T-helper 2 cell treated with Interferon-gamma antibody and Interleukin-4, amounts not matched to agents 5 μg/mL and 100 μg/mL, for 36 hours (primary cell): ENCODE measurements around the gene RASA2.
"Not testable (repeated sequence)": the region's sequence is repeated elsewhere in the genome, so short reads cannot be mapped to it uniquely, and the experiment has no call there.

Source experiments
- DNase-seq: peaks from one replicate; pipeline ENCODE4 v3.0.0; 2021; ENCODE audit warnings: low spot score
- H3K27ac Mint-ChIP-seq: one replicate; pipeline ENCODE4 v1.8.0; 2021; ENCODE audit warnings: mild to moderate bottlenecking, mixed read lengths
- H3K27me3 Mint-ChIP-seq: one replicate; pipeline ENCODE4 v1.8.0; 2021; ENCODE audit warnings: low read depth, mixed read lengths
- H3K36me3 Mint-ChIP-seq: one replicate; pipeline ENCODE4 v1.8.0; 2021; ENCODE audit warnings: low read depth, mixed read lengths
- H3K4me1 Mint-ChIP-seq: one replicate; pipeline ENCODE4 v1.8.0; 2021; ENCODE audit warnings: low read depth, mixed read lengths
- H3K4me3 Mint-ChIP-seq: one replicate; pipeline ENCODE4 v1.8.0; 2022; ENCODE audit warnings: mild to moderate bottlenecking, moderate library complexity, mixed read lengths
- H3K9me3 Mint-ChIP-seq: one replicate; pipeline ENCODE4 v1.8.0; 2021; ENCODE audit warnings: mixed read lengths

Gene RASA2

GRCh38 chr3:141497589-141497988, 10.8 kb downstream of the RASA2 start:
- peaks cover 54% of the 10 kb centered on the region for H3K4me1 Mint-ChIP-seq
- DNase-seq, H3K4me3 Mint-ChIP-seq, H3K27me3 Mint-ChIP-seq, H3K27ac Mint-ChIP-seq: not testable (repeated sequence)
- peaks cover 31% of the 10 kb centered on the region for H3K9me3 Mint-ChIP-seq
- H3K36me3 Mint-ChIP-seq = peaks cover 58% of the 10 kb centered on the region

DNA sequence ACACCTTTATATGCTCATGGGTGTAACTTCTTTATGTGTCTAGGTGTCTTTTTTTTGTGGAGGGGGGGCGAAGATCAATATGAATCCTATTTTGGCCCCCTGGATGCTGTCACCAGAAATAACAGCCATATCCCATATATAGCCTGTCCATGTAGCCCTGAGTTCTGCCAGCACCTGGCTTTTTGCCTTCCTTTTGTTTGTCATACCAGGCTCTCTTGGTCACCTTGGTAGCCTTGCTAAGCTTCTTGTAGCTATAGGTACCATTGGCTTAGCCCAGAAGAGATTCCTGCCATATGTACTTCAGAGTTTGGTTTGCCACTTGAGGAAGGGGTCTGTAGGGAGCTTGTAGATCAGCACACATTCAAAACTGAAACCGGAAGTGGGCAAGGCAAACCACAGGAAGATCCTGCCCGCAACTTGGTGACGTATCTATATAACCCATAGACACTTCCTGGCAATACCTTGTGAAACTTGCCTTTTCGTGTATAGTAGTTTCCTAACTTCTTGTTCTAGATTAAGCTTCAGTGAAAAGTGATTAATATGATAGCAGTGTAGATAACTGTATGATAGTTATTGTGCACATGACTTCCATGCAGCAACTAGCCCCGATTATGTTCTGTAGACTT, 11.9 kb downstream of the RASA2 start:
- Mint-ChIP-seq H3K36me3 (peaks cover 52% of the 10 kb centered on the region), H3K4me1 (peaks cover 46% of the 10 kb centered on the region)
- peak; percentile 92 for DNase-seq

GRCh38 chr3:141499284-141499683, 12.5 kb downstream of the RASA2 start:
- DNase-seq = no peak
- Mint-ChIP-seq H3K27ac (peak overlapping the region; percentile 93), H3K4me1 (peaks cover 43% of the 10 kb centered on the region), H3K4me3 (peak overlapping the region; percentile 75), H3K36me3 (peaks cover 48% of the 10 kb centered on the region), H3K27me3 (no peaks in the 10 kb centered on the region), H3K9me3 (peaks cover 31% of the 10 kb centered on the region)

More for the DNA sequence above, 11.9 kb downstream of the RASA2 start:
- H3K27me3 Mint-ChIP-seq = no peaks in the 10 kb centered on the region
- H3K9me3 Mint-ChIP-seq = peaks cover 31% of the 10 kb centered on the region
- H3K27ac Mint-ChIP-seq = peak overlapping the region; percentile 93
- peak overlapping the region; percentile 75 for H3K4me3 Mint-ChIP-seq

- no peaks in the 10 kb centered on the region for H3K27me3 Mint-ChIP-seq
- peaks cover 27% of the 10 kb centered on the region for H3K9me3 Mint-ChIP-seq
- H3K36me3 Mint-ChIP-seq = peaks cover 43% of the 10 kb centered on the region
- H3K27ac Mint-ChIP-seq = peak overlapping the region; percentile 93
- no peak for DNase-seq
- H3K4me3 Mint-ChIP-seq = peak overlapping the region; percentile 75
- H3K4me1 Mint-ChIP-seq = peaks cover 39% of the 10 kb centered on the region
Measured at GRCh38 chr3:141499965-141500364, 13.1 kb downstream of the RASA2 start.

DNA sequence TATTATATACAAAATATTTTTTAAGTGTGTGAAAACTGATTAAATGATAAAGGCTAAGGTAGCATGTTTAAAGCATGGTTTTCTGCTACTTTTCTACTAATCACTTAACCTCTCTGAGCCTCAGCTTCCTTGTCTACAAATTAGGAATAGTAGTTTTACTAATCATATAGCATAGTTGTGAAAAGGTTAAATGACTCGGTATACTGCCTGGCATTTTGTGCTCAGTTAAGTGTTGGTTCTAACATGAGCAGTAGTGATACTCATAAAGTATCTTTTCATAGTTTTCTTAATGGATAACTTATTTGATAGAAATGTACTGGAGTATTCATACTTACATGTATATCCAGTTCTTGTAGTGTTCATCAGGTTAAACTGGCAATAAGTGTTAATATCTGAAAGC, 13.6 kb downstream of the RASA2 start:
- no peak for DNase-seq
- Mint-ChIP-seq H3K4me3 (no peak overlapping the region), H3K27ac (no peak overlapping the region), H3K9me3 (peaks cover 23% of the 10 kb centered on the region), H3K4me1 (peaks cover 38% of the 10 kb centered on the region), H3K27me3 (no peaks in the 10 kb centered on the region), H3K36me3 (peaks cover 39% of the 10 kb centered on the region)

GRCh38 chr3:141505166-141505565, 18.3 kb downstream of the RASA2 start:
- H3K27ac Mint-ChIP-seq = no peak overlapping the region
- peaks cover 29% of the 10 kb centered on the region for H3K36me3 Mint-ChIP-seq
- no peak for DNase-seq
- H3K9me3 Mint-ChIP-seq = peaks cover under 1% of the 10 kb centered on the region
- H3K4me3 Mint-ChIP-seq = no peak overlapping the region
- peaks cover 18% of the 10 kb centered on the region for H3K4me1 Mint-ChIP-seq
- no peaks in the 10 kb centered on the region for H3K27me3 Mint-ChIP-seq

GRCh38 chr3:141506071-141506470, 19.2 kb downstream of the RASA2 start:
- Mint-ChIP-seq H3K36me3 (peaks cover 37% of the 10 kb centered on the region), H3K27ac (no peak overlapping the region), H3K27me3 (no peaks in the 10 kb centered on the region), H3K9me3 (peaks cover 7% of the 10 kb centered on the region), H3K4me1 (peaks cover 20% of the 10 kb centered on the region), H3K4me3 (no peak overlapping the region)
- DNase-seq = no peak

- Mint-ChIP-seq H3K4me1 (peaks cover 23% of the 10 kb centered on the region), H3K4me3 (no peak overlapping the region), H3K27ac (peak overlapping the region; percentile 28), H3K36me3 (peaks cover 43% of the 10 kb centered on the region), H3K27me3 (no peaks in the 10 kb centered on the region), H3K9me3 (peaks cover 7% of the 10 kb centered on the region)
- DNase-seq = no peak
Measured at GRCh38 chr3:141507392-141508066, 20.7 kb downstream of the RASA2 start.

- no peaks in the 10 kb centered on the region for H3K27me3 Mint-ChIP-seq
- DNase-seq = no peak
- peaks cover 49% of the 10 kb centered on the region for H3K36me3 Mint-ChIP-seq
- peaks cover 23% of the 10 kb centered on the region for H3K4me1 Mint-ChIP-seq
- H3K9me3 Mint-ChIP-seq = peaks cover 7% of the 10 kb centered on the region
- no peak overlapping the region for H3K27ac Mint-ChIP-seq
- H3K4me3 Mint-ChIP-seq = no peak overlapping the region
Measured at GRCh38 chr3:141508067-141508436, 21.2 kb downstream of the RASA2 start.

- no peaks in the 10 kb centered on the region for H3K27me3 Mint-ChIP-seq
- peaks cover 75% of the 10 kb centered on the region for H3K36me3 Mint-ChIP-seq
- no peak overlapping the region for H3K4me3 Mint-ChIP-seq
- H3K4me1 Mint-ChIP-seq = peaks cover 24% of the 10 kb centered on the region
- no peak overlapping the region for H3K27ac Mint-ChIP-seq
- no peak for DNase-seq
- peaks cover 19% of the 10 kb centered on the region for H3K9me3 Mint-ChIP-seq
Measured at GRCh38 chr3:141511361-141511760, 24.5 kb downstream of the RASA2 start.

GRCh38 chr3:141514382-141514781, 27.6 kb downstream of the RASA2 start:
- peaks cover 26% of the 10 kb centered on the region for H3K9me3 Mint-ChIP-seq
- H3K36me3 Mint-ChIP-seq = peaks cover 89% of the 10 kb centered on the region
- peaks cover 14% of the 10 kb centered on the region for H3K4me1 Mint-ChIP-seq
- no peak overlapping the region for H3K4me3 Mint-ChIP-seq
- H3K27ac Mint-ChIP-seq = no peak overlapping the region
- H3K27me3 Mint-ChIP-seq = no peaks in the 10 kb centered on the region
- no peak for DNase-seq

DNA sequence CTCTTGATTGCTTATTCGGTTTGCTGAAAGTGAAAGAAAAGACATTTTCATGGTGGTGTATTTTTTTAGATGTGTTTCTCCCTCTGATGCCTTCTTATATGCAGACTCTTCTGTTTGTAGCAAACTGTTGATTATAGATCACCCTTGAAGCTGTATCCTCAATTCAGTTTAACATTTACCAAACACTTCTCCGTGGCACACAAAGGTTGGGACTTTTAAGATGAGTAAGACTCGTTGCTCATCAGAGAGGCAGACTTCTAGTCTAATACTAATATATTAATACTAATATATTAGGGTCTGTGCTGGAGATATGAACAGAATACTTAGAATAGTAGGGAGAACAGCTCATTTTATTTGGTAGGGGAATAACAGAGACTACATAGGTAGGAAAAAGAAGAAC, 32.8 kb downstream of the RASA2 start:
- H3K9me3 Mint-ChIP-seq = peaks cover 14% of the 10 kb centered on the region
- no peak overlapping the region for H3K4me3 Mint-ChIP-seq
- H3K36me3 Mint-ChIP-seq = peaks cover 73% of the 10 kb centered on the region
- no peak for DNase-seq
- H3K27ac Mint-ChIP-seq = peak overlapping the region; percentile 15
- H3K4me1 Mint-ChIP-seq = peaks cover 17% of the 10 kb centered on the region
- H3K27me3 Mint-ChIP-seq = no peaks in the 10 kb centered on the region

GRCh38 chr3:141521781-141522180, 35.0 kb downstream of the RASA2 start:
- no peak for DNase-seq
- H3K27ac Mint-ChIP-seq = no peak overlapping the region
- peaks cover 27% of the 10 kb centered on the region for H3K4me1 Mint-ChIP-seq
- H3K27me3 Mint-ChIP-seq = no peaks in the 10 kb centered on the region
- peaks cover 5% of the 10 kb centered on the region for H3K9me3 Mint-ChIP-seq
- peaks cover 63% of the 10 kb centered on the region for H3K36me3 Mint-ChIP-seq
- H3K4me3 Mint-ChIP-seq = no peak overlapping the region

DNA sequence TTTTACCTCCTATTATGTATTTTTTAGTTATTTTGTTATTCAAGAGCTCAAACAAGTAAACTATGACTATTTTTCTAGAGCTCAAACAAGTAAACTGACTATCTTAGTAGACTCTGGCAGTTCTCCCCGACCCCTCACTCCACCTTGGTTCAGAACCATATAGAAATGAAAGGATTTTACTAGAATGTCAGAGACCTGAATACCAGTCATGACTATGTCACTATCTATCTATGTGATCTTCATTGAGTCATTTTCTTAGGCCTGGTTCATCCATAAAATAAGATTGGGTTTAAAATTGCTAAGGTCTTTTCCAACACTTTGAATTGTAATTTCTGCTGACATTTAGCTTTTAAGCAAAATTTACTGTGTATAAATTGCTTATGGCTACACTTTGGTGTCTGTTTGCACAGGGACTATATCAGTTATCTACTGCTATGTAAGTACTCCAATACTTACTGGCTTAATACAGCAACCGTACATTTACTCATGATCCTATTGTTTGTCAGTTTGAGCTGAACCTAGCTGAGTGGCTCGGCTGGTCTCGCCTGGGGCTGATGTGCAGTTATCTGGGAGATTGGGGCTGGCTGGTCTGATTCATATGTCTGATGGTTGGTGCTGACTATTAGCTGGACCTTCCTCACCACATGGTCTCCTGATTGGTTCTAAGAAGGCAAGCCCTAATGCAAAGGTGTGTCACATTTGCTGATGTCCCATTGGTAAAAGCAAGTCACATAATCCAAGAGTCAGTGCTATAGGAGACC, 37.0 kb downstream of the RASA2 start:
- Mint-ChIP-seq H3K4me1 (peaks cover 28% of the 10 kb centered on the region), H3K27ac (no peak overlapping the region), H3K36me3 (peaks cover 45% of the 10 kb centered on the region), H3K9me3 (no peaks in the 10 kb centered on the region), H3K4me3 (no peak overlapping the region), H3K27me3 (no peaks in the 10 kb centered on the region)
- no peak for DNase-seq
